Omental fat pad (tissue), 4 donors: ENCODE measurements around the gene C10orf143. TPM values are rescaled to one million over a fixed set of nuclear protein-coding genes. Genes with fewer than 3 reads are reported as not detected.

ENCODE experiments used
- ATAC-seq: fragments of 150-250 bp; one replicate; pipeline ENCODE4 v1.9.1; 2016; ENCODE audit warnings: mild to moderate bottlenecking, moderate library complexity; ENCODE audit not compliant: low FRiP score
- DNase-seq: peaks from one replicate; pipeline ENCODE4 v3.0.0-alpha.2; 2019; ENCODE audit warnings: low spot score
- total RNA-seq, 4 donors: library from RNA; depleted of rRNA; stranded (reverse); fragments of >200 nt; gene quantifications; one replicate each; pipeline ENCODE4 v1.1.0, GENCODE V29; 2016
- TF ChIP-seq, protein P1 (sequence below), 3 donors: fragments of 450-650 bp; IDR thresholded peaks; one replicate each; pipeline ENCODE4 v1.5.1; 2016 to 2017; ENCODE audit warnings: antibody characterized with exemption in 3 of 3, mild to moderate bottlenecking in 3 of 3, moderate library complexity in 2 of 3

Gene C10orf143
- total RNA-seq, 4 donors from 2014 or later = 1.3 to 2.6 (median 1.6) TPM

- ATAC-seq (no peak), DNase-seq (no peak)
- TF ChIP-seq, protein P1, sequence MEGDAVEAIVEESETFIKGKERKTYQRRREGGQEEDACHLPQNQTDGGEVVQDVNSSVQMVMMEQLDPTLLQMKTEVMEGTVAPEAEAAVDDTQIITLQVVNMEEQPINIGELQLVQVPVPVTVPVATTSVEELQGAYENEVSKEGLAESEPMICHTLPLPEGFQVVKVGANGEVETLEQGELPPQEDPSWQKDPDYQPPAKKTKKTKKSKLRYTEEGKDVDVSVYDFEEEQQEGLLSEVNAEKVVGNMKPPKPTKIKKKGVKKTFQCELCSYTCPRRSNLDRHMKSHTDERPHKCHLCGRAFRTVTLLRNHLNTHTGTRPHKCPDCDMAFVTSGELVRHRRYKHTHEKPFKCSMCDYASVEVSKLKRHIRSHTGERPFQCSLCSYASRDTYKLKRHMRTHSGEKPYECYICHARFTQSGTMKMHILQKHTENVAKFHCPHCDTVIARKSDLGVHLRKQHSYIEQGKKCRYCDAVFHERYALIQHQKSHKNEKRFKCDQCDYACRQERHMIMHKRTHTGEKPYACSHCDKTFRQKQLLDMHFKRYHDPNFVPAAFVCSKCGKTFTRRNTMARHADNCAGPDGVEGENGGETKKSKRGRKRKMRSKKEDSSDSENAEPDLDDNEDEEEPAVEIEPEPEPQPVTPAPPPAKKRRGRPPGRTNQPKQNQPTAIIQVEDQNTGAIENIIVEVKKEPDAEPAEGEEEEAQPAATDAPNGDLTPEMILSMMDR (IDR thresholded peaks at IDR 0.05) = no peak
Observed at GRCh38 chr10:130021383-130021950, 89.2 kb downstream of the C10orf143 start.

- DNase-seq = no peak
Observed at GRCh38 chr10:130020651-130021382, 89.8 kb downstream of the C10orf143 start.

DNA sequence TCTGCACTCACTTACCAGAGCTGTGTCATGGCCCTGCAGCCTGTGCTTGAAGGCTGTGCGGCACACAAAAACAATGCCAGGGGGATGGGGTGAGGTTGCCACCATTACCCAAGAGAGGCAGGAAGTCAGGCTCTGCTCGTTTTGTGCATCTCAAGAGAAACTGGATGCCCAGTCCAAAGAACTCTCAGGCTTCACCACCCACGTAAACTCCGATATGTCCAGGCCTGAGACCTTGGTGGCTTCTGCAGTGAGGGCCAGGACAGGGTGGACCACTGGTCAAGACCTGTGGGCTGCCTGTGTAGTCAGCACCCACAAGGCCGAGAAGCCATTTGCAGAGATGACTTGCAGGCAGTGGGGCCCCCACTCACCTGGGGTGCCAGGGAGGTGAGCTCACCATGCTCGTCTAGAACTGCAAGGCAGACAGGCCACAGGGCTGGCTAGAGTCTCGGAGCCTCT is 91.9 kb downstream of the C10orf143 start:
- TF ChIP-seq, protein P1 (IDR thresholded peaks at IDR 0.05) = no peak
- ATAC-seq (no peak), DNase-seq (no peak)

More at GRCh38 chr10:130020651-130021382, 89.8 kb downstream of the C10orf143 start:
- TF ChIP-seq, protein P1 (IDR thresholded peaks at IDR 0.05) = no peak
- no peak for ATAC-seq

DNA sequence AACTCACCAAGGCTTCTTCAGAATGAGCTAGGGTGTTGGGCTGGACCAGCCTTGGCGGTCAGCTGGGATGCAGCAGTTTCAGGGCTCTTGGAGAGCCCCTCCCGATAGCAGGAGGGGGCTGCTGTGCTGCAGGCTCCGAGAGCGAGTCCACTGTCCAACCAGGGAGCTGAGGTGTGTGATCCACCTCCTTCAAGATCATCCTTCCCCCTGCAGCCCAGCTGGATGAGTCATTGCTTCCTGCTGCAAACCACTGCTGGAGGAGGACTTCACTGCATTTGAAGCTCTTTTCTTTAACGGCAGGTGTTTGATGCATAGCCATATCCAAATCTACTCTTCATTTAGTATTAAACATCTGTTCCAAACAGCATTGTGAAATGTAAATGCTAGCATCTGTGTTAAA is 92.4 kb downstream of the C10orf143 start:
- TF ChIP-seq, protein P1 (IDR thresholded peaks at IDR 0.05) = no peak
- ATAC-seq = no peak
- DNase-seq = no peak

DNA sequence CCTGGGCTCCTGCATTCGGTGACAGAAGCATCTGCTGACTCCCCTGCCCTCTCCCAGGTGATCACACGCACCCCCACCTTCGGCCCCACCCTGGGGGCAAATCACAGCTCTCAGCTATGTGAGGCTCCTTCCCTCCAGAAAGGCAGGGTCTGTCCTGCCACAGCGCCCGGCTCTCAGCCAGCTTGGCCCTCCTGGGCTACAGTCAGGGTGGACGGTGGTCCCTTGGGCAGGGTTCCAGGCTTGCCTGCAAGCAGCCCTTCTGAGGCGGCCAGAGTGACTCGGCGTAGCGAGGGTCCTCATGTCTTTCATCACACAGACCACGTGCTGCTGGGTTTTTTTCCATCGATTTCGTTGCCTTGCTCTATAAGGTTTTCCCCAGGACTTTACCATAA is 93.0 kb downstream of the C10orf143 start:
- DNase-seq (no peak), ATAC-seq (no peak)

GRCh38 chr10:130016993-130017630 is 93.5 kb downstream of the C10orf143 start:
- DNase-seq (no peak), ATAC-seq (no peak)
- TF ChIP-seq, protein P1 (IDR thresholded peaks at IDR 0.05) = no peak

More for the DNA sequence above, 93.0 kb downstream of the C10orf143 start:
- TF ChIP-seq, protein P1 (IDR thresholded peaks at IDR 0.05) = no peak
